GM19395 (cell line): Measurements from ENCODE around the gene SLC6A13.
"Not testable (repeated sequence)": the region's sequence is repeated elsewhere in the genome, so short reads cannot be mapped to it uniquely, and the experiment has no call there.

ENCODE experiments used
- ATAC-seq: cut with Tn5 transposase; IDR thresholded peaks from one replicate; pipeline ENCODE4 v1.9.1; 2021; ENCODE audit warnings: mild to moderate bottlenecking, moderate library complexity; ENCODE audit not compliant: unreplicated experiment

The SLC6A13 gene

GRCh38 chr12:265096-265495 lies 2.5 kb upstream of the SLC6A13 start:
- ATAC-seq: no peak

- ATAC-seq: no peak
These were observed 1.6 kb upstream of the SLC6A13 start for GRCh38 chr12:264269-264668.

- no peak for ATAC-seq
These were observed 938 bp upstream of the SLC6A13 start for GRCh38 chr12:263574-263973.

GRCh38 chr12:262113-262512 lies 523 bp downstream of the SLC6A13 start:
- no peak for ATAC-seq

- ATAC-seq: no peak
These were observed 4.9 kb downstream of the SLC6A13 start for GRCh38 chr12:257521-258321.

GRCh38 chr12:256958-257357 lies 5.7 kb downstream of the SLC6A13 start:
- no peak for ATAC-seq

- no peak for ATAC-seq
These were observed 6.4 kb downstream of the SLC6A13 start for GRCh38 chr12:256225-256624.

- ATAC-seq: no peak
These were observed 7.7 kb downstream of the SLC6A13 start for GRCh38 chr12:254912-255311.

- ATAC-seq: no peak
These were observed 8.6 kb downstream of the SLC6A13 start for GRCh38 chr12:254039-254438.

- ATAC-seq: no peak
These were observed 9.4 kb downstream of the SLC6A13 start for GRCh38 chr12:253116-253831.

GRCh38 chr12:252636-253035 lies 10.0 kb downstream of the SLC6A13 start:
- no peak for ATAC-seq

- ATAC-seq: no peak
These were observed 15.4 kb downstream of the SLC6A13 start for GRCh38 chr12:247271-247670.

GRCh38 chr12:243381-243780 lies 19.3 kb downstream of the SLC6A13 start:
- ATAC-seq: no peak

- no peak for ATAC-seq
These were observed 20.1 kb downstream of the SLC6A13 start for GRCh38 chr12:242496-242895.

GRCh38 chr12:241266-241665 lies 21.4 kb downstream of the SLC6A13 start:
- ATAC-seq: no peak

- no peak for ATAC-seq
These were observed 22.1 kb downstream of the SLC6A13 start for GRCh38 chr12:240566-240965.

GRCh38 chr12:238736-239398 lies 23.8 kb downstream of the SLC6A13 start:
- ATAC-seq: no peak

GRCh38 chr12:238116-238515 lies 24.5 kb downstream of the SLC6A13 start:
- no peak for ATAC-seq

GRCh38 chr12:237026-237815 lies 25.4 kb downstream of the SLC6A13 start:
- no peak for ATAC-seq

GRCh38 chr12:236445-236844 lies 26.2 kb downstream of the SLC6A13 start:
- no peak for ATAC-seq

GRCh38 chr12:235967-236366 lies 26.7 kb downstream of the SLC6A13 start:
- ATAC-seq: not testable (repeated sequence)
